Occipital lobe (tissue), 2 donors: ENCODE results near the gene RNU1-4. TPM values are rescaled to one million over a fixed set of nuclear protein-coding genes. Genes with fewer than 3 reads are reported as not detected.
"Not testable (repeated sequence)": the region's sequence is repeated elsewhere in the genome, so short reads cannot be mapped to it uniquely, and the experiment has no call there.

Source experiments
- DNase-seq: peaks from one replicate; lab custom pipeline; 2025; lab: John Stamatoyannopoulos, UW
- total RNA-seq: library from RNA; depleted of rRNA; stranded (reverse); fragments of >200 nt; gene quantifications from one replicate; pipeline ENCODE4 v1.2.3, GENCODE V29; 2014

Gene RNU1-4
- total RNA-seq = under 0.01 TPM

- not testable (repeated sequence) for DNase-seq
Observed at GRCh38 chr1:16740047-16740964, at the start of gene RNU1-4. TSS of gene RNU1-4 (plus strand) at chr1:16740516.

GRCh38 chr1:16690971-16691682 lies 49.2 kb upstream of the RNU1-4 start:
- not testable (repeated sequence) for DNase-seq

GRCh38 chr1:16692283-16692682 lies 48.0 kb upstream of the RNU1-4 start:
- not testable (repeated sequence) for DNase-seq

- DNase-seq = not testable (repeated sequence)
Observed at GRCh38 chr1:16692717-16693448, 47.4 kb upstream of the RNU1-4 start.

- not testable (repeated sequence) for DNase-seq
Observed at GRCh38 chr1:16693449-16694307, 46.6 kb upstream of the RNU1-4 start.

- not testable (repeated sequence) for DNase-seq
Observed at GRCh38 chr1:16694308-16694702, 46.0 kb upstream of the RNU1-4 start.

- not testable (repeated sequence) for DNase-seq
Observed at GRCh38 chr1:16696507-16697150, 43.7 kb upstream of the RNU1-4 start.

GRCh38 chr1:16697152-16697551 lies 43.2 kb upstream of the RNU1-4 start:
- DNase-seq = not testable (repeated sequence)

- DNase-seq = not testable (repeated sequence)
Observed at GRCh38 chr1:16699440-16699839, 40.9 kb upstream of the RNU1-4 start.

GRCh38 chr1:16700138-16700895 lies 40.0 kb upstream of the RNU1-4 start:
- not testable (repeated sequence) for DNase-seq

GRCh38 chr1:16701189-16701588 lies 39.1 kb upstream of the RNU1-4 start:
- DNase-seq = not testable (repeated sequence)

- not testable (repeated sequence) for DNase-seq
Observed at GRCh38 chr1:16702280-16702679, 38.0 kb upstream of the RNU1-4 start.

GRCh38 chr1:16703141-16703540 lies 37.2 kb upstream of the RNU1-4 start:
- not testable (repeated sequence) for DNase-seq

GRCh38 chr1:16703602-16704001 lies 36.7 kb upstream of the RNU1-4 start:
- DNase-seq = not testable (repeated sequence)

GRCh38 chr1:16704076-16704475 lies 36.2 kb upstream of the RNU1-4 start:
- not testable (repeated sequence) for DNase-seq

- not testable (repeated sequence) for DNase-seq
Observed at GRCh38 chr1:16704502-16705100, 35.7 kb upstream of the RNU1-4 start.

- DNase-seq = not testable (repeated sequence)
Observed at GRCh38 chr1:16706302-16706701, 34.0 kb upstream of the RNU1-4 start.

GRCh38 chr1:16707130-16708093 lies 32.9 kb upstream of the RNU1-4 start:
- not testable (repeated sequence) for DNase-seq
